ENCODE results near the gene METTL9.
A peak's percentile ranks its signal among the peaks of the same experiment; 100 is the strongest.
"Not testable (repeated sequence)": the region's sequence is repeated elsewhere in the genome, so short reads cannot be mapped to it uniquely, and the experiment has no call there.

Gene METTL9

DNA sequence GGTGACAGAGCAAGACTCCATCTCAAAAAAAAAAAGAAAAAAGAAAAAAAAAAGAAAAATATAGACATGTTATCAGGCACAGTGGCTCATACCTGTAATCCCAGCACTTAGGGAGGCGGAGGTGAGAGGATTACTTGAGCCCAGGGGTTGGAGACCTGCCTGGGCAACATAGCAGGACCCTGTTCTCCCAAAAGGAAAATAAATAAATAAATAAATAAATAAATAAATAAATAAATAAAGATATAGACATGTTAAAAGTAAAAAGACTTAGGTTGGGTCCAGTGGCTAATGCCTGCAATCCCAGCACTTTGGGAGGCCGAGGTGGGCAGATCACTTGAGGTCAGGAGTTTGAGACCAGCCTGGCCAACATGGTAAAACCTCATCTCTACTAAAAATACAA, 23.1 kb upstream of the METTL9 start:
- not testable (repeated sequence) for DNase-seq

DNA sequence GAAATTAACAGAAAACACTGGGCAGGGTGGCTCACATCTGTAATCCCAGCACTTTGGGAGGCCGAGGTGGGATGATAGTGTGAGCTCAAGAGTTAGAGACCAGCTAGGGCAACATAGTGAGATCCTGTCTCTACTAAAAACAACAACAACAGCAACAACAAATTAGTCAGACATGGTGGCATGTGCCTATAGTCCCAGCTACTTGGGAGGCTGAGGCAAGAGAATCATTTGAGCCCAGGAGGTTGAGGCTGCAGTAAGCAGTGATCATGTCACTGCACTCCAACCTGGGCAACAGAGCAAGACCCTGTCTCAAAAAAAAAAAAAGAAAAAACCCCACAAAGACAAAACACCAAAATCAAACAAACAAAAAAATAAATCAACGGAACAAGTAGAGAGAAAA, 21.9 kb upstream of the METTL9 start:
- peak; percentile 44 for DNase-seq

DNA sequence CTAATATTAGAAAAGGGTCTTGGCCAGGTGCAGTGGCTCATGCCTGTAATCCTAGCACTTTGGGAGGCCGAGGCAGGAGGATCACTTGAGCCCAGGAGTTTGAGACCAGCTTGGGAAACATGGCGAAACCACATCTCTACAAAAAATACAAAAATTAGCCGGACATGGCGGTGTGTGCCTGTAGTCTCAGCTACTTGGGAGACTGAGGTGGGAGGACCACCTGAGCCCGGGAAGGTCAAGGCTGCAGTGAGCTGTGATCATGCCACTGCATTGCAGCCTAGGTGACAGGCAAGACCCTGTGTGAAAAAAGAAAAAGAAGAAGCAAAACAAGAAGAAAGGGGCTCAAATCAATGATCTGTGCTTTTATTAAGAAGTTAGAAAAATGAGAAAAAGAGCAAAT, 21.1 kb upstream of the METTL9 start:
- not testable (repeated sequence) for DNase-seq

DNA sequence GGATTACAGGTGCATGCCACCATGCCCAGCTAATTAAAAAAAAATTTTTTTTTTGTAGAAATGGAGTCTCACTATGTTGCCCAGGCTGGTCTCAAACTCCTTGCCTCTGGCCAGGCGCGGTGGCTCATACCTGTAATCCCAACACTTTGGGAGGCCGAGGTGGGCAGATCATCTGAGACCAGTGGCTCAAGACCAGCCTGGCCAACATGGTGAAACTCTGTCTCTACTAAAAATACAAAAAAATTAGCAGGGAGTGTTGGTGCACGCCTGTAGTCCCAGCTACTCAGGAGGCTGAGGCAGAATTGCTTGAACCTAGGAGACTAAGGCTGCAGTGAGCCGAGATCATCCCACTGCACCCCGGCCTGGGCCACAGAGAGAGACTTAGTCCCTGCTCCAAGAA, 19.2 kb upstream of the METTL9 start:
- DNase-seq = peak; percentile 33

DNA sequence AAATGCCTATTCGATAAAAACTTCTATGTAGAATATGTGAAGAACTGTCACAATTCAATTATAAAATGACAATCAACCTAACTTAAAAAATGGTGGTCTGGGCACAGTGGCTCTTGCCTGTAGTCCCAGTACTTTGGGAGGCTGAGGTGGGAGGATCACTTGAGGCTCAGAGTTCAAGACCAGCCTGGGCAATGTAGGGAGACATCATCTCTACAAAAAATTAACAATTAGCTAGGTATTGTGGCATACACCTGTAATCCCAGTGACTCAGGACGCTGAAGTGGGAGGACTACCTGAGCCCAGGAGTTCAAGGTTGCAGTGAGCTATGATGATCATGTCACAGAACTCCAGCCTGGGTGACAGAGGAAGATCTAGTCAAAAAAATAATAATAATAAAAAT, 18.6 kb upstream of the METTL9 start:
- DNase-seq = peak; percentile 43

DNA sequence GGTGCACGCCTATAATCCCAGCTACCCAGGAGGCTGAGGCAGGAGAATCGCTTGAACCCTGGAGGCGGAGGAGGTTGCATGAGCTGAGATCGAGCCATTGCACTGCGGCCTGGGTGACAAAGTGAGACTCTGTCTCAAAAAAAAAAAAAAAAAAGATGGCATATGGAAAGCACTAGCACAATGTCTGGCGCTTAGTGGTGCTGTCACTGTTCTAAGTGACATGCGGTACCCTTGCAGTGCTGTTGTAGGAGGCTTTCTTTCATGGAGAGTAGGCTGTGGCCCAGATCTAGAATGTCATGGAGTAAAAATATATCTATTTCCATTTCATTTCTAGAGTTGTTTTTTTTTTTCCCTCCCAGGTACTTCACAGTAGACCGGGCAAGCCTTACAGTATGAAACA, 14.6 kb upstream of the METTL9 start:
- DNase-seq = peak; percentile 9

DNA sequence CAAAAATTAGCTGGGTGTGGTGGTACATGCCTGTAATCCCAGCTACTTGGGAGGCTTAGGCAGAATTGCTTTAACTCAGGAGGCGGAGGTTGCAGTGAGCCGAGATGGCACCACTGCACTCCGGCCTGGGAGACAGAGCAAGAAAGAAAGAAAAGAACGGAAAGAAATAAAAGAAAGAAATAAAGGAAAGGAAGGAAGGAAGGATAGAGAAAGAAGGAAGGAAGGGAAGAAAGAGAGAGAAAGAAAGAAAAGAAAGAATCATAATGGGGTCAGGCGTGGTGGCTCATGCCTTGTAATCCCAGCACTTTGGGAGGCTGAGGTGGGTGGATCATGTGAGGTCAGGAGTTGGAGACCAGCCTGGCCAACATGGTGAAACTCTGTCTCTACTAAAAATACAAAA, 10.8 kb upstream of the METTL9 start:
- peak; percentile 9 for DNase-seq

DNA sequence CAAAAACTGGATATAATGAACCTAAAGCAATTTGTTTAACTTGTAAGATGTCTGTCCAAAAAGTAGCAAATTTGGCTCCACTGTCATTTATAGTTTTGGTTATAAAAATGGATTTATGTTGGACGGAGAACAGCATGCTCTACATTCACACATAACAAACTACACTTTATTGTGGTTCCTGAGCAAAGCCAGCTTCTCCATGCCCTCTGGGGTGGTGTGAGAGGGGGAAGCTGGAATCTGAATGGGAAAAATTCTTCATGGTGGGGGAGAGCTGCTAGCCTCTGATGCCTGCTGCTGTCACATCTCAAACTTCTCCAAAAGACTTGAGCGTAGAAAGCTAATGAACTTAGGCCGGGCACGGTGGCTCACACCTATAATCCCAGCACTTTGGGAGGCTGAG, 9.8 kb upstream of the METTL9 start:
- DNase-seq = no peak

DNA sequence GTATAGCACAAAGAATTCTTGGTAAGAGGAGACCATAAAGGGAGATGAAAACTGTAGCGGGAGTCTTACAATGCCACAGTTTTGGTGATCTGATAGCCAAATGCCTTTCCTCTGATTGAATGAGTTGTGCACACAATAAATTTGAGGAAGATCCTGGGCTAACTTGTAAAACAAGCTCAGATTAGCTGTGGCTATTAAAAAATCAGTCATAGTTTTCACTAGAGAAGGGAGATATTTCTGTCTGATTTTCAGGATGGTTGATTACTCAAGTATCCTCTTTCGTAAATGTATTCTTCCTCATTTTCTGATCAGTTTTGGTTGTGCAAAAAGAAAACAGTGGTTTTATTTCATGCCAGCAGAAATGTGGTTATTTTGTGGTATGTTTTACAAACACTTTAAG, 9.1 kb upstream of the METTL9 start:
- DNase-seq = no peak

DNA sequence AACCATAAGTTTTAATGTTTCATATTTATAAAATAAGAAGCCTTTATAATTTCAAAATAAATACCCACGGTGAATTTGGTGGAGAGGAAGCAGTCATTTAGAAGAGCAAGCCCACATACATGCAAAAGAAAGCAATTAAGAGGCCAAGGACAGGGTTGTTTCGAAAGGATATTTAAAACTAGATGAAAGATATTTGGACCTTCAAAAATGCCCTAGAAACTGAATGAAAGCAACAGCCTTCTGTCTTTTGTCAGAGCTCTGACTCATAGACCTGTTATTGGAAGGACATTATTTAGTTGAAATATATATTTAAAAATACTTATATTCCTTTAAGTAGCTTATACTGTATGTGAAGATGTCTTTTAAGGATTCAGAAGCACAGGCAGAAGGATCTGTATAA, 8.6 kb upstream of the METTL9 start:
- DNase-seq = no peak

DNA sequence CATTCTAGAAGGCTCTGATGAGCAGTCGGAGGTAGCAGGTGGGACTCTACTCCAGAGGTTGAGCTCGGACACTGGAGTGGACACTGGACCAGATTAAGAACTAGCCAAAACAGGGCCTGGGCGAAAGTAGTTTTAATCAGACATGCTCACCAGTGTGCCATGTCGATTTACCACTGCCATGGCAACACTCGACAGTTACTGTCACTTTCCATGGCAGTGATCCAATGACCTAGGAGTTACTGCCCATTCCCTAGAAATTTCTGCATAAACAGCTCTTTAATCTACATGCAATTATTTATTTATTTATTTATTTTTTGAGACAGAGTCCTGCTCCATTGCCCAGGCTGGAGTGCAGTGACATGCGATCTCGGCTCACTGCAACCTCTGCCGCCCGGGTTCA, 7.2 kb upstream of the METTL9 start:
- no peak for DNase-seq

DNA sequence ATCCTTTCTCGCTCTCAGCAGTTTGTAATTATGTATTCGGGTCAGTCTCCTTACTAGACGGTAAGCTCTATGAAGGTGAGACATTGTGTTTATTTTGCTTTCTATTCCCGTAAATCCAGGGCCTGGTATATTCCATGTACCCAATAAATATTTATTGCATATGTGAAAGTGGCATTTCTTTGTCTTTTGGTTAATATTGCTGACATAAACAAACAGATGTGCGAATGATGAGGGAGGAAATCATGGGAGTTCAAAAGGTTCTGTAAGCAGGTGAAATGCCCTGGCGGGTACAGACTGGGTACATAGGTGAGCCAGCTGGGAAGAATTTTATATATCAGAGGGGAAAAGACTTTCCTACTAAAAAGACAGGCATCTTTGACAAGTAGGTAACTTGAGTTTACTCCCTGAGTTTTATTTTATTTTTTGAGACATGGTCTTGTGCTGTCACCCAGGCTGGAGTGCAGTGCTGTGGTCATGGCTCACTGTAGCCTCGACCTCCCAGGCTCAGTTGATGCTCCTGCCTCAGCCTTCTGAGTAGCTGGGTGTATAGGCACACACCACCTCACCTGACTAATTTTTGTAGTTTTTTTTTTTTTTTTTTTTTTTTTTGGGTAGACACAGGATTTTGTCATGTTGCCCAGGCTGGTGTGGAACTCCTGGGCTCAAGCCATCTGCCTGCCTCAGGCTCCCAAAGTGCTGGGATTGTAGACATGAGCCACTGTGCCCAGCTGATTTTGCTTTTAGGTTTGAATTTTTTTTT, 5.7 kb upstream of the METTL9 start:
- no peak for DNase-seq

DNA sequence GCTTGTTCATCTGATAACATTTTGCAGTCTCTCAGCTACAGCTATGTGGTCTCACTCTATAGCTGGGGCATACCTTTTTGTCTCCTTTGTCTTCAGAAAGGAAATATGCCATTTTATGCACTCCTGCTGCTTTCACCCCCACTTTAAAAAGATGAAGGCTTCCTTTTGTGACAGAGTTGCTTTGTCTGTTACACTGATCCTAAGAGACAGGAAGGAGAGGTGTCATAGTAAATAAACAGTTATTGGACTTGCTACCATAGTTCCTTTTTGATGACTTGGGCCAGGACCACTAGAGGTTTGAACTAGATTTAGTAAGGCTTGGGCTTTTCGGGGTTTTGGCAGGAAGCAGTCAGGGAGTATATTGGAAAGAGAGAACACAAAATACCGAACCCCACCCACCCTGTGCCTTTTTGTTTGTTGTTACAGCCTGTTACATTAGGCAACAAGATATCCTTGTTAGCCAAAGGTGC, 1.8 kb upstream of the METTL9 start:
- no peak for DNase-seq

DNA sequence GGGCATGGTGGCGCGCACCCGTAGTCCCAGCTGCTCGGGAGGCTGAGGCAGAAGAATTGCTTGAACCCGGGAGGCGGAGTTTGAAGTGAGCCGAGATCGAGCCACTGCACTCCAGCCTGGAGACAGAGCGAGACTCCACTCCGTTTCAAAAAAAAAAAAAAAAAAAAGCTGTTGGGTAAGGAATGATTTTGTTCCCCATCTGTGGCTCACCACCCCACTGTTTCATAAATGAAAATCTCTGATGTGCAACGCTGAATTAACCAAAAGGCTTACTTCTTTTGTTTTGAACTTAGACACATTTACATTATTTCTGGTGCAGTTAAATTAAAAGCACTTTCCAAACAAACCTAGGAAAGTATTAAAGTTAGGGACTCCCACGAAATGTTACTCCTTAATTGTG, 1.2 kb upstream of the METTL9 start:
- DNase-seq = no peak

DNA sequence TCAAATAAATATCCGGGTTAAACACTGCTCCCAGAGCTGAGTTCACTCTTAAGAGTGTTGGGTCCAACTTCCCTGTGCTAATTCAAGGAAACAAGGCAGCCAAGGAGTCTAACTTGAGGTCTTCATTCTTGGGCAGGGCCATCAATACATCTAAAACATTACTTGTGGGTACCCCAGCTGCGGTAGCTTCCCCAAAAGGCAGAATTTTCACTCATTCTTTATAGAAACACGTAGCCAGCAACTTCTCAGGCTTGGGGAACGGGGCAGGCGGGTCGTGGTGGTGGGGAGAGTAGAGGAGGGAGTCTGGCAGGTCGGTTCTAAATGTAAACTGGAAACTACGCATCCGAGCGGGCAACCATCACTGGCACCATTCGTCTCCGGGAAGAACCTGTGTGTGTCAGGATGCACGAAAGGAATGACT, 666 bp upstream of the METTL9 start:
- DNase-seq = no peak

DNA sequence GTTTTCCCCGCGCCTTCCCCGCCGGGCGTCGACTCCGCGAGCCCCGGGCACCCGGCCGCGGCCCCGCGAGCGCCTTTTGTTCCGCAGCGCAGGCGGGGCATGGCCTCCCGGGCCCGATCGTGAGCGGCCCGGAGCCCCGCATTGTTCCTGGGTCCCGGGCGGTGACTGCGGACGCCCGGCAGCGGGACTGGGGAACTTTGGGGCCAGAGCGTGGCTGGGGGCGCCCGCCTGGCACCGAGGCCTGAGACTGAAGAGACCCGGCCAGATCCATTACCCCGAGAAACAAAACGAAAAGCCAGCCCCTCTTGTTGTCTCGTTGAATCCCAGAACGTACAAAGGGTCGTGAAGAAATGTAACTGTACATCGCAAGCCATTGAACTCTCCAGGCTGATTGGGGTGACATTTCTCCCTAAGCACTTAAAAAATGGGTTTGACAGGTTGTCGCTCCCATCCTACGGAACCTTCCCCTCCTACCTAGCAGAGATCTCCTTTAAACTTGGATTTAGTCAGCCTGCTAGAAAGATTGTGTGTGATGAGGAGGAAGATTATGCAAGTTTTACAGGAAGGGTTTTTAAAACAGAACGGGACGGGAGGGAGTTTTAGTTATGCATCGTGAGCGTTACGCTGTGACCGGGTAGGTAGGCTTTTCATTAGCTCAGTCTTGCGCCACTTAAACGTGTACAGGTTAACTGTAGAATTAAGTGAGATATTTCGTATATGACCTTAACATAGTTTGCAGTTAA, 825 bp downstream of the METTL9 start:
- DNase-seq = no peak

DNA sequence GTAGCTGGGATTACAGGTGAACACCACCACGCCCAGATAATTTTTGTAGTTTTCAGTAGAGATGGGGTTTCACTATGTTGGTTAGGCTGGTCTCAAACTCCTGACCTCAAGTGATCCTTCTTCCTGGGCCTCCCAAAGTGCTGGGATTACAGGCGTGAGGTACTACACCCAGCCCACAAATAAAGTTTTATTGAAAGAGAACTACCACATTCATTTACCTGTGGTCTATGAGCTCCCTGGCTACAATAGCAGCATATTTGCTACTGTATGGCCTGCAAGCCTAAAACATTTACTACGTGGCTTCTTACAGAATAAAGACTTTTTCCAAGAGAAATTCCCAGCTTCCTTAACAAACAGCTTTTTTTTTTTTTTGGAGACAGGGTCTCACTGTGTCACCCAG, 3.4 kb downstream of the METTL9 start:
- no peak for DNase-seq

DNA sequence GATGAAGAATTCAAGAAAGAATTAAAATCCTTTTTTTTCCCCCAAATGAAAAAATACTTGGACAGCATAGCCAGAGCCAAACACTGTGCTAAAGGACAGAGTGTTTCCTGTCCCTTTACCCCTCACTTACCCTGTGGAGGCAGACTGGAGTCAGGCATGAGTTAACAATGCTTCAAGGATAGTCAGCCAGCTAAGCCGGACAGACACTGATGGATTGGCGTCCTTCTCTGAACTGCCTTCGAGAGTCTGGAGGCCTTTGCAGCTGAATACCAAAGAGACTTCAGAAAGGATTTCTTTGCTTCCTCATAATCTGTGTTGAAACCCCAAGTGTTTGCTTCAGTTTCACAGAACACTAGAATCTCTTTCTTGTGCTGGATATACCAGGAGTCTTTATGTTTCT, 4.6 kb downstream of the METTL9 start:
- DNase-seq = no peak

DNA sequence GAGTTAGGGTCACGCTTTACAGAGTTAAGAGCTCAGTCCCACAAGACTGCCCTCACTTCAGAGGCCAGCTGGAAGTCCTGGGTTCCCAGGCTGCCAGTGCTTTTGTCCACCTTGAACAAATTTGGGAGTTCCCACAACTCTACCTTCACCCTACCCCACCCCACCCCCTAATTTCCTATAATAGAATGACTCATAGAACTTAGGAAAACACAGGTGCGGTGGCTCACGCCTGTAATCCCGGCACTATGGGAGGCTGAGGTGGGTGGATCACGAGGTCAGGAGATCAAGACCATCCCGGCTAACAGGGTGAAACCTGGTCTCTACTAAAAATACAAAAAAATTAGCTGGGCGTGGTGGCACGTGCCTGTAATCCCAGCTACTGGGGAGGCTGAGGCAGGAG, 6.5 kb downstream of the METTL9 start:
- not testable (repeated sequence) for DNase-seq

DNA sequence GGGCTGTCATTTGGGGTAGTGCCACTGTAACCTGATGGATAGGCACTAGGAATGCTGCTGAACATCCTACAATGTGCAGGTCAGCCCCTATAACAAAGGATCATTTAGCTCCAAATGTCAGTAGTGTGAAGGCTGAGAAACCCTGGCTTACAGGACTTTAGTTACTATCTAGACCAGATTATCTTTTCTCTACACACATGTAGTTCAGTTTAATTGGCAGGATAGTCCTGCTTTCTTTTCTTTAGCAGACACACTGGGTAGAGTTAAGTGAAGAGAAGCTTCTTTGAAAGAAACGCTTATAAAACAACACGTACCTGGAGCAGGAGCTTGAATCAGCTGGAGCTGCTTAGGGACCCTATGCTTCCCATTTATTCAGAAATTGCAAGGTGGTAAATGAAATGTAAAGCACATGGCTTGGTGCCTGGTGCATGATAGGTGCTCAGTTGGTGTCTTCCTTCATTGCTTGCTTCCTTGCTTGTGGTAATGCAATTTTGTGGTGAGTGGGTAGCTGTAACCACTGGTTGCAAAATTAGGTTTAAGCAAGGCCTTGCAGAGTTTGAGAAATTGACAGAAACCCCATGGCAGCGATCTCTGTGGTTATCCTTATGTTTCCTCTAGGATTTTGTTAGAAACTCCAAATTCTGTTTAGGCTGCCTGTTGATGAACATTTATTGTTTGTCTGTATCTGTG, 9.4 kb downstream of the METTL9 start:
- DNase-seq = no peak

DNA sequence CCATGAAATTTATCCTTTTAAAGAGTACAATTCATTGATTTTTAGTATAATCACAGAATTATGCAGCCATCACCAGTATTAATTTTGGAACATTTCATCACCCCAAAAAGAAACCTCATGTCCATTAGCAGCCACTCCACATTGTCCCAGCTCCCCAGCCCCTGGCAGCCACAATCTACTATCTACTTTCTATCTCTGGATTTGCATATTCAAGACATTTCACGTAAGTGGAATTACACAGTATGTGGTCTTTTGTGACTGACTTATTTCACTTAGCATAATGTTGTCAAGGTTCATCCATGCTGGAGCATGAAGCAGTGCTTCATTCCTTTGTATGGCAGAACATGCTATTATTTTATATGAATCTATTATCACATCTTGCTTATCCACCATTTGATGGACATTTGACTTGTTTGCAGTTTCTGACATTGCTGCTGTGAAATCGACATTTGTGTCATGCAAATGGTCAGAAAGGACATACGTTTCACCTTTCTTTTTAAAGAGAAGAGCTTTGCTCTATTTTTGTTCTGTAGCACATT, 10.7 kb downstream of the METTL9 start:
- DNase-seq = no peak

DNA sequence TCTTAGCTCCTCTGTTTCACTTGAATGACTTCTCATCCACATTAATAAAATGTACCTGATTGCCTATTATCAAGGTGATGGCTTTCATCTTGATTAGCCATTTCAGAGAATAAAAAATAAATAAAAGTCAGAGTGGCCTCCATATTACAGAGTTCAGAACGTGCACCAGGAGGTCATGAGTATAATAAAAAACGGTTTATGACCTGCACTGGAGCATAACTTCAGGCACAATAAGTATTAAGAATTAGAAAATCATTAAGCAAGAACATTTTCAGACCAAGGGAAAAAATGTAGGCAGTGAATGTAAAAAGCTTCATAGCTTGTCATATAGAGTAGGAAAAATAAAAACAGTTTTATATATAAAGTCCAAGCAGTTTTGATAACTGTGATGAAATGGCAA, 11.4 kb downstream of the METTL9 start:
- no peak for DNase-seq

DNA sequence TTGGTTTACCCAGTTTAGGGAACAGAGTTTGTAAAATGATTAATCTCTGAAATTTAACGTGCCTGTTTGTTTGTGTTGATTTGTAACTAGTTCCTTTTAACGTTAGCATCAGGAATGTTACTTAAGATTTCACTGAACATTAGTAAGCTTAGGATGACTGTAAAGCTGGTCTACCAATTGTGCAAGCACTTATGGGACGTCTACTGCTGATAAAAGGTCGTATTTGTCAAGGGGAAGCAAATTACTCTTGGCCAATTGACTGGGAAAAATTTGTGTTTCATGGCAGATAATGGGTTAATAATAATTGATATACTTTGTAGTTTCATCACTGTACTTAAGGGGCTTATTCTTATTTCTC, 11.8 kb downstream of the METTL9 start:
- no peak for DNase-seq
